ENCODE results near the gene GALNT7. TPM values are rescaled to one million over a fixed set of nuclear protein-coding genes. Genes with fewer than 3 reads are reported as not detected.

GALNT7 gene
- total RNA-seq, 1 experiment from 2014 or later: 22.1 TPM

DNA sequence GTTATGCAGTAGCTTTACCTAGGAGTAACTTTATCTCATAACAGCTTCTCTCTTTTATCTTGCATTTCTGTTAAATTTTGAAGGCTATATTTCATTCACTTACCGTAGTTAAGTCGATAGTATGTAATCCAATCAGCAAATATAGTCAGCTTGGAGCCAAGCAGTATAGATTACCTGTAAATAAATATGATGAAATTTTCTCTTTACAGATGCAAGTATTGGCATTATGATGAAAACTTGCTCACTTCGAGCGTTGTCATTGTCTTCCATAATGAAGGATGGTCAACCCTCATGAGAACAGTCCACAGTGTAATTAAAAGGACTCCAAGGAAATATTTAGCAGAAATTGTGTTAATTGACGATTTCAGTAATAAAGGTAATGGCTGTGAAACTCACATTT lies 123.3 kb downstream of the GALNT7 start:
- DNase-seq (ENCODE audit: low read depth, low spot score): no peak
- in situ Hi-C loops (cut with HindIII; ENCODE audit: low pct_unique_long_range_greater_than_20kb, low sequenced_read_pairs): no loop called here

DNA sequence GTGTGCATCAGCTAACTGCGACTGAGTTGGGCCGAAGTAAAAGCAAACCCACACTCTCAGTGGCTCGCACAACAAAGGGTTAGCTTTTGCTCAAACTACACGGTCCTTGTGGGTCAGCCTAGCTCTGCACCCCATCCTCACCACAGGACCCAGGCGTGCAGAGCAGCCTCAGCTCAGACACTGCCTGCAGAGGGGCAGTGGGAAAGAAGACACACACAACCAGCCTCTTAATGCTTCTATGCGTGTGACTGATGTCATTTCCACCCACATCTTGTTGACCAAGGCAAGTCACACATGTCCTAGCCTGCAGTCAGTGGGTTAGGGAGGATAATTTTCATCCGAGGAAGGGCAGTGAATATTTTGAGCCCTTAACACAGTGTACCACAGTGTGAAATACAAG lies 125.1 kb downstream of the GALNT7 start:
- in situ Hi-C loops (cut with HindIII; ENCODE audit: low pct_unique_long_range_greater_than_20kb, low sequenced_read_pairs): no loop called here

DNA sequence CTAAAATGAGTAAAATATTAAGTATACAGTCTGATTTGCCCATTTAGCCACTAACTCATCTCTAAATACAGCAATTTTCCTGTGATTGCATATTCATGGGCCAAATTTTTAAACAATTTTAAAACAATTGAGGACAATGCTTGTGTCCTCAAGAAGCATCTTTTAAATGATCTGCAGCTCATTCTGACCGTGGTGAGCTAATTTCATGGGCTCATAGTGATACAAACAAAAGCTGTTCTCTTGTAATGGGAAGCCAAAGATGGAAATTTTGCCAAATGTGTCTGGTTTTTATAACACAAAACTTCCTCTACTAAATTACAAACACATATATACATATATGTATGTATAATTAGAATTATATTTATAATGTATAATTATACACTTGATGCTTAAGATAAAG lies 125.8 kb downstream of the GALNT7 start:
- in situ Hi-C loops (cut with HindIII; ENCODE audit: low pct_unique_long_range_greater_than_20kb, low sequenced_read_pairs): no loop called here
- no peak for DNase-seq (ENCODE audit: low read depth, low spot score)

More for the DNA sequence above, 125.1 kb downstream of the GALNT7 start:
- DNase-seq (ENCODE audit: low read depth, low spot score): no peak

DNA sequence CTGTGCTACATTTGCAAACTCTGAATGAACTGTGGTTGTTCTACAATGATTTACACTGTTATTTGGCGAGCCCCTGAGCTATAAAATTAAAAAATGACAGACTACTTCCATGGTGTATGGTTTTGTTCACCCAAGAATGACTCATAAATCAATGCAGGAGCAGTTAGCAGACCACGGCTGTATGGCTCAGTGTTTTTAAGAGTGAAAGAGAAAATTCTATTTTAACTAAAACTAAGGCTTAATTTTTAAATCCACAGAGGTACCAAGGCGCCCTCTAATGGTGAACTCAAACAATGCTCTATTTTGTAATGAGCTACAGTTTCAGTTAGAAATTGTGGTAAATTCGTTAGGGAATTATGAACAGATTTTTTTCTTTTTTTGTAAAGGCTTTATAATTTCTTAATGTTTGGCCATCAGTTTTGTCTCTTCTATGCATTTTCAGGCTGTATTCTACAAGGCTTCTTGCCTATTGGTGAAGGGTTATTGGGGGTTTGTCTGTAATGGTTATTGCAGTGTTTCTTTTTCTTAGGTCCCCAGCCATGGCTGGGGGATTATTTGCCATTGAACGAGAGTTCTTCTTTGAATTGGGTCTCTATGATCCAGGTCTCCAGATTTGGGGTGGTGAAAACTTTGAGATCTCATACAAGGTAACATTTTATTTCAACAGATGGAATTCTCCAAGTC lies 133.0 kb downstream of the GALNT7 start:
- peak; percentile 46 for DNase-seq (ENCODE audit: low read depth, low spot score)
- in situ Hi-C loops (cut with HindIII; ENCODE audit: low pct_unique_long_range_greater_than_20kb, low sequenced_read_pairs): no loop called here

DNA sequence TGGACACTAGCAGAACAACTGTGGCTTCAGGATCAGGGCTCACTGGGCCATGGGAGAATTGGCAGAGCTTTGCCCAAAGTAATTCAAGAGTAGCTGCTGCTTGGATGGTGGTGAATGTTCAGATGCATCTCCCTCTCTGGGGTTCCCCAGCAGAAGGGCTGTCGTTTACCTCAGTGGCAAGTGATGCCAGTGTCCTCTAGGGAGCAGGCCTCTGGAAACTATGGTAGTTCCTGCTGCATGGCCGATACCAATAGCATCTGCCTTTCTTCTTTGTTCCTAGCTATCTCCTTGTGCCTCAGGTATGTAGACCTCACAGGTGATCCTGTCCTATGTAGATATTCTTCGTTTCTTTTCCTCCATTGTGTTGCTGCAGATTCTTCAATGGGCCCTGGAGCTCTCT lies 139.2 kb downstream of the GALNT7 start:
- in situ Hi-C loops (cut with HindIII; ENCODE audit: low pct_unique_long_range_greater_than_20kb, low sequenced_read_pairs): no loop called here
- DNase-seq (ENCODE audit: low read depth, low spot score): no peak

DNA sequence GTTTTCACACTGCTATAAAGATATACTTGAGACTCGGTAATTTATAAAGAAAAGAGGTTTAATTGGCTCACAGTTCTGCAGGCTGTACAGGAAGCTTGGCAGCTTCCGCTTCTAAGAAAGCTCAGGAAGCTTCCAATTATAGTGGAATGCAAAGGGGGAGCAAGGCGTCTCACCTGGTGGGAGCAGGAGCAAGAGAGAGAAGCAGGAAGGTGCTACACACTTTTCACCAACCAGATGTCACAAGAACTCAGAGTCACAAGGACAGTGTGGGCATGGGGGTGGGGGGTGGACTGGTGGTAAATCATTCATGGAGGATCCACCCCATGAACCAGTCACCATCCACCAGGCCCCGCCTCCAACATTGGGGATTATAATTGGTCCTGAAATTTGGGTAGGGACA lies 142.8 kb downstream of the GALNT7 start:
- in situ Hi-C loops (cut with HindIII; ENCODE audit: low pct_unique_long_range_greater_than_20kb, low sequenced_read_pairs): no loop called here
- DNase-seq (ENCODE audit: low read depth, low spot score): no peak

DNA sequence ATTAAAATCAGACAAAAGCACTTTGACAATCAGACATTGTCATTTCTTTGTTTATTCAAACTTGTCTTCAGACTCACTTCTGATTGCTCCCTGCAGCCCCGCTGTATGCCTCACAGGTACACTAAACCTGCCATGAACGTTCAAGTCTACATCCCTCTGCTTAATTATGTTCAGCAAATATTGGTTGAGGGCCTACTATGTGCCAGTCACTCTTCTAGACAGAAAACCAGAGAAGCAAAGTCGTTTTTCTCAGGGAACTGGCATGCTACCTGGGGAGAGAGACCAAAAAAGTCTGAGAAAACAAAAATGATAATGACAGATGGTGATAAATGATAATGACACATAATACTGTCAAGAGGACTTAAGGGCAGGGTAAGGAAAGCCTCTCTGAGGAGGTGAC lies 146.1 kb downstream of the GALNT7 start:
- DNase-seq (ENCODE audit: low read depth, low spot score): no peak
- in situ Hi-C loops (cut with HindIII; ENCODE audit: low pct_unique_long_range_greater_than_20kb, low sequenced_read_pairs): no loop called here

DNA sequence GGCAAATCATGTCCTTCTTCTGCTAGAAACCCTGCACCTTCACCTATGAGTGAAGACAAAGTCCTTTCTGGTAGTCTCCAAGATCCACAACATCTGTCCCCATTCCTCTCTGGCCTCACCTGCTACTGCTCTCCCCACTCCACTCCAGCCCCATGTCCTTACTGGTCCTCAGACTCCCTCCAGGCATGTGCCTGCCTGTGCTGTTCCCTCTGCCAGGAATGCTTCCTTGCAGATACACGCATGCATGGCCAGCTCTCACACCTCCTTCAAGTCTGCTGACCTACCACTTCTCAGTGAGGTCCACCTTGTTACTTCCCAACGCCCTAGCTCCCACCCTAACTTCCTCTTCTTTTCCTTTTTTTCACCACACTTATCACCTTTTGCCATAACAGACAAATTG lies 147.4 kb downstream of the GALNT7 start:
- in situ Hi-C loops (cut with HindIII; ENCODE audit: low pct_unique_long_range_greater_than_20kb, low sequenced_read_pairs): no loop called here
- no peak for DNase-seq (ENCODE audit: low read depth, low spot score)

DNA sequence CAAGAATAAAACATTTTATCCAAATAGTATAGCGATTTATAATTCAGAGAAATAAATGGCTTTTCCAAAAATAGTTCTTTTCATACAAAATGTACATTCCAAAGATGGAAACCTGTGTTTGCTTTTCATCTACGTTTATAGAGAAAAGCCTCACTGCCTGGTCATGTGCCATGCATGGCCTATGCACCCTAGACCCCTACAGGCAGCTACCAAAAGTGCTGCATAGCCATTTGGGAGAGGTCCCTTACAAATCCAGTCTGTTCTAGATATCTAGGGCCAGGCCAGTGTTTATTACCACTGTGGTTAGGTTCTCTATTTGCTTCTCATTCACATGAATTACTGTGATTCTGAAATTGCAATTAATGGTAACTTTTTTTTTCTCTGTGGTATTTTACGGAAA lies 148.4 kb downstream of the GALNT7 start:
- DNase-seq (ENCODE audit: low read depth, low spot score): peak; percentile 57
- in situ Hi-C loops (cut with HindIII; ENCODE audit: low pct_unique_long_range_greater_than_20kb, low sequenced_read_pairs): no loop called here

DNA sequence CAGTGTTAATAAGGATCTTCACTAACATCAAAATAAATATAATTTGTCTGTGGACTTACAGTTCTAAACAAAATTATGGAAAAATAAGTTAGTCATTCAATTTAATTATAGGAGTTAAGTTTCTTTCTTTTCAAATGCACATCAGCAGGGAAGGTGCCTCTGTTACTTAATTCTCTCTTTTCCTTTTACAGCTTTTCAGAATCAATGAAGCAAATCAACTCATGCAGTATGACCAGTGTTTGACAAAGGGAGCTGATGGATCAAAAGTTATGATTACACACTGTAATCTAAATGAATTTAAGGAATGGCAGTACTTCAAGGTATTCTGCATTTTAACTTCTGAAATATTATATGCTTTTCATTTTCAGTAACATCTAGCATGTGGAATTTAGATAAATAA lies 149.6 kb downstream of the GALNT7 start:
- DNase-seq (ENCODE audit: low read depth, low spot score): no peak
- in situ Hi-C loops (cut with HindIII; ENCODE audit: low pct_unique_long_range_greater_than_20kb, low sequenced_read_pairs): no loop called here

DNA sequence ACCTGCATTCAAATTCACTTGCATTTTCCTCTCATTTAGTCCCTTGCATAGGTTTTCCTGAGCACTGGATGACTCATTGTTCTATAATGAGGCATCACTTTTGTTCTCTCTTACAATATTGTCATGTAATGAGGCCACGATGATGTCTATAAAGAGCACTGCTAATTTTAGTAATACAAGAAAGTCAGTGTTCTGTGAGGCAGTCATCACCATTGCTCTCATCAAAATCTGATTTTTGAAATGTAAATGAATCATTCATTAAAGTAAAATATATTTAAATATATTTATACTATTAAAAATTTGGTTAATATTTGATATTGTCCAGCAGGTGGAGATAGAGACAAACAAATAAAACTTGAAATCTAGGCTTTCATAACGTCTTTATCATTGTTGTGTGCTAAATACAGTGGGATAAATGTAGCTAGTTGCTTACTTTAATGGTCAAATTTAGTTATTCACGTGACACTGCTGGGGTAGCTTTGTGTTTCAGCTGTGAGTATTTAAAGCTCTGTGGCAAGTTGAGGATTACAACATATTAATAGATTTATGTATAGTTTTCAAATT lies 150.1 kb downstream of the GALNT7 start:
- peak; percentile 49 for DNase-seq (ENCODE audit: low read depth, low spot score)
- in situ Hi-C loops (cut with HindIII; ENCODE audit: low pct_unique_long_range_greater_than_20kb, low sequenced_read_pairs): no loop called here

DNA sequence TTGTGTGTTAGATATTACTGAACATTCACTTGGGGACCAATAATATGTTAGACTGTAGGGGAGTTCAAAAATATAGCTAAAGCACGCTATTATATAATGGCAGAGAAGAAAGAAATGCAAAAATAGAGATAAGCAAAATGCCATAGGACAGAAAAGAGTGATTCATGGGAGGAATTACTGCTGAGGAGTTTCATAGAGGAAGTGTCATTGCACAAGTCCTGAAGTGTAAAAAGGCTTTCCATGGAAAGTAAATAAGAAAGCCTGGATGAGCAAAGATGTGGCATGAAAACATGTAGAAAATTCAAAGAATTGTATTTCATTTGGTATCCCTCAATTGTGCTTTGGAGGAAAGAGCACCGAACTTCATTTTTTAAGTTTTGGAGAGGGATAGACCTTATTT lies 151.1 kb downstream of the GALNT7 start:
- DNase-seq (ENCODE audit: low read depth, low spot score): no peak
- in situ Hi-C loops (cut with HindIII; ENCODE audit: low pct_unique_long_range_greater_than_20kb, low sequenced_read_pairs): no loop called here

DNA sequence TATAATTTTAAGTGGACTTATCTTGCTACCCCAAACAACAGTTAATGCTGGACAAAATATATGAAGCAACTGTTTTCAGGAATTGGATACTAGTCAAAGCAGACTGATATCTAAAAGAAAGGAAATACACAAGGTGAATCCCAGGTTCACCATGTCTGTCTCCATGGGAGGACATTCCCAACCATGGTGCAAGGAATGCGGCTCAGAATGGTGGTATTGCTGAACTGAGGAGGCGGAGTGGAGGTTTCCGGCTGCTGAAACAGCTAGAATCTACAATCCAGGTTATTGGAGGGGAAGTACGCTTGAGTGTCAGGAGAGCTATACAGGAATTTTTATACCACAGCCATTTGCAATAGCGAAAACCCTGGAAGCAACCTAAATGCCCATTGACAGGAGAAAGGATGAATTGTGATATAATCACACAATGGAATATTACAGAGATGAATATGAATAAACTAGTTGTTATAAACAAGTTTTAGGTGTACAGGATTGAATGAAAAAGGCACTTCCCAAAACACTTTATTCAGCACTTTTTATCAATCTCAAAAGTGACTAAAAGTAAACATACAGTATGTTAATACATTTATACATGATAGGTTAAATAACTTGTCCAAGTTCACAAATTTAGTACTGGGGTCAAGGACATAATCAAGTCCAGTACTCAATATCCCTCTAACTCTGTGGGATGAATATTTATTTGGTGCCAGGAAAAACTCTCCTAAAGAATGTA lies 156.6 kb downstream of the GALNT7 start:
- in situ Hi-C loops (cut with HindIII; ENCODE audit: low pct_unique_long_range_greater_than_20kb, low sequenced_read_pairs): no loop called here
- DNase-seq (ENCODE audit: low read depth, low spot score): no peak

DNA sequence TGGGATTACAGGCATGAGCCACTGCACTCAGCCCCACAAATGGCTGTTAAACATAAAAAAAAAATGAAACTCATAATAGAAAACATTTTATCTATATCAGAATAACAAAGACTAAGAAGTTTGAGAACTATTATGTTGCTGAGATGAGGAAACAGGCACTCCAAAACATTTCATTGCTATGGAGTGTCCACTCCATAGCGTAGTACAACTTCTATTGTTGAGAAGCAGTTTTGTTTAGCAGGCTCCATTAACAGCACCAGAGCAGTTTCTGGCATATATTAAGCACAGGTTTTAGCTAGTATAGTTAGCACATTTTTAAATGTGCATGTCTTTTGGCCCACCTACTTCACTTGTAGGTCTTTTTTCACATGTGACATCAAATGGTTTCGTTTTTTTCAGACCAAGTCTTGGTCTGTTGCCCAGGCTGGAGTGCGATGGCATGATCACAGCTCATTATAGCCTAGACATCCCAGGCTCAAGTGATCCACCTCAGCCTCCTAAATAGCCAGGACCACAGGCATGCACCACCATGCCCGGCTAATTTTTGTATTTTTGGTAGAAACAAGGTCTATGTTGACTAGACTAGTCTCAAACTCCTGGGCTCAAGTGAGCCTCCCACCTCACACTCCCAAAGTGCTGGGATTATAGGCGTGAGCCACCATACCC lies 159.8 kb downstream of the GALNT7 start:
- in situ Hi-C loops (cut with HindIII; ENCODE audit: low pct_unique_long_range_greater_than_20kb, low sequenced_read_pairs): no loop called here
- DNase-seq (ENCODE audit: low read depth, low spot score): no peak

DNA sequence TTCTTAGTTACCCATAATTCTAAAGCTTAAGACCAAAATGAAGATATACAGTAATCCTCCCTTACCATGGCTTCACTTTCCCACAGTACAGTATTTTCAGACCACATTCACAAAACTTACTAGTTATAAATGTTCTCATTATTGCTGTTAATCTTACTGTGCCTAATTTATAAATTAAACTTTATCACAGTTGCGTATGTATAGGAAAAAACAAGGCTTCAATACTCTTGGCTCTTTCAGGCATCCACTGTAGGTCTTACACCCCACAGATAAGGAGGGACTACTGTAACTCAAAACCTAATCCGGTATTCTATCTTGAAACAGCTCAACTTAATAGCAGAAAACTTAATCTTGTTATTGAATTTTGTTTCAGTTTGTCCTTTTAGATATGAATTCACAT lies 162.0 kb downstream of the GALNT7 start:
- no peak for DNase-seq (ENCODE audit: low read depth, low spot score)
- in situ Hi-C loops (cut with HindIII; ENCODE audit: low pct_unique_long_range_greater_than_20kb, low sequenced_read_pairs): no loop called here

DNA sequence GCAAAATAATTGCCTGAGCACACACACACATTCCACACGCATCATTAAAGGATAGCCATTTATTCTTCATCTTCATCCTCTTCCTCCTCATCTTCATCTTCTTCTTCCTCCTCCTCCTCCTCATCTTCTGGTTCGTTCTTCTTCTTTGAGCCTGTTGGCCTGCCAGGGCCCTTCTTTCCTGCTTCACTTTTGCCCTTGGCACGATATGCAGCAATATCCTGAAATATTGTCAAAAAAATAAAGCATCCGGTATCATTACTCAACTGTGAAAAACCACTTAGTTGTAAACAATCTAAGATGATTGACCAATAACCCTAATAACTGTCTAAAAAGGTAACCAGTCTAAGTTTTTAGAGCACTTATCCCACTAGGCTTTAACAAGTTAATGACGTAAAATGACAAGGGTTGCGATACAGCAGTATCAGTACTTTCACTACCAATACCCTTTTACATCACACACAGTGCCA lies 163.4 kb downstream of the GALNT7 start:
- in situ Hi-C loops (cut with HindIII; ENCODE audit: low pct_unique_long_range_greater_than_20kb, low sequenced_read_pairs): no loop called here
- no peak for DNase-seq (ENCODE audit: low read depth, low spot score)

DNA sequence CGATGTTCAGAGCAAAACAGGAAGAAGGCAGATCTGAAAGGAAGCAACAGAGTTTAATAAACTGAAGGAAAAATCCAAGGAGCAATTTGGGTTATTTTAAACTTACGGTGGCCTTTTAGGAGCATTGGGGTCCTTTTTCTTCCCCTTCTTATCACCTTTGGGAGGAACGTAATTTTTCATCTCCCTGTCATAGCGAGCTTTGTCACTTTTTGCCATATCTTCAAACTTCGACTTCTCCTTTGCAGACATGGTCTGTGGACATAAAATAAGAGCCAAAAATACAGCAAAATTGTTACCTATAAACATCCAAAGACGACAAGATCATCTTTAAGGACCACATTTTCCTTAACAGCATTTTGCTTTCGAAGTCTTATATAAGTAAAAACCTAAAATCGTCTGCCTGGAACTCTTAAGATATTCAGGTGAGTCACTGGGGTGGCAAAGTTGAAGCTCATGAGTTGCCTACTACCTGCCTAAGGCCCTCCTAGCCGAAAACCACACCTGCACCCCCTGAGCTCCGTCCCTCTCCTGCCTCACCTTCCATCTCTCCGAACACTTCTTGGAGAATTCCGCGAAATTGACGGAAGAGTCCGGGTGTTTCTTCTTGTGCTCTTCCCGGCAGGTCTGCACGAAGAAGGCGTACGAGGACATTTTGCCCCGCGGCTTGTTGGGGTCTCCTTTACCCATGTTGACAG lies 164.5 kb downstream of the GALNT7 start:
- DNase-seq (ENCODE audit: low read depth, low spot score): no peak
- in situ Hi-C loops (cut with HindIII; ENCODE audit: low pct_unique_long_range_greater_than_20kb, low sequenced_read_pairs): no loop called here

DNA sequence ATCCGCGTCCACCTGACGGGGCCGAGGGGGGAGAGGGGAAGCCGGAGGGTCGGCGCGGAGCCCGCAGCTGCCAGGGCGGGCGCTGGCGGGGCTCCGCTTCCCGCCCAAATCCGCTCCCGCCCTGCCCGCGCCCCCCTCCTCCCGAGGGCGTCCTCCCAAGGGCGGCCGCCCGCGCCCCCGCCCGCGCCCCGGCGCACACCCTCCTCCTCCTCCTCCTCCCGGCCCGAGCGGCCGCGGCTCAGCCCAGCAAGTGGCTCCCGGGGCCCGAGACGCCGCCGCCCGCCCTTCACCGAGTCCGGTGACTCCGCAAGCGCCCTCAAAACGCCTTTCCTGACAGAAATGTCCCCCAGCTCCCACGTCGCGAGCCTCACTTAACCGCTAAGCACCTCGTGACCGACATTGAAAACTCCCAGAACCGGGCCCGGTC lies 165.1 kb downstream of the GALNT7 start:
- in situ Hi-C loops (cut with HindIII; ENCODE audit: low pct_unique_long_range_greater_than_20kb, low sequenced_read_pairs): no loop called here
- no peak for DNase-seq (ENCODE audit: low read depth, low spot score)
